HEK293T (cell line): ENCODE results near the gene LRMDA.

Experiments
- CTCF ChIA-PET: fragments of 350-600 bp; formaldehyde crosslinking; extraction: SDS; loops from one replicate; lab custom pipeline; 2021; ENCODE audit warnings: antibody characterized with exemption, inconsistent platforms; lab: Yijun Ruan, JAX
- POLR2A ChIA-PET: fragments of 350-600 bp; formaldehyde crosslinking; extraction: SDS; loops from one replicate; lab custom pipeline; 2020; ENCODE audit warnings: antibody characterized with exemption, inconsistent platforms; lab: Yijun Ruan, JAX
- DNase-seq: peaks from one replicate; pipeline ENCODE4 v3.0.0; 2012; ENCODE audit warnings: mixed read lengths; ENCODE audit errors: extremely low spot score
- ARNT ChIP-seq: fragments of 450-650 bp; IDR thresholded peaks from 2 replicates; pipeline ENCODE4 v1.6.1; 2017; ENCODE audit warnings: mild to moderate bottlenecking
- BHLHE40 ChIP-seq: fragments of 450-650 bp; IDR thresholded peaks from 2 replicates; pipeline ENCODE4 v1.6.1; 2016; ENCODE audit warnings: mild to moderate bottlenecking, moderate library complexity, borderline replicate concordance
- CTBP1 ChIP-seq: fragments of 450-650 bp; IDR thresholded peaks from 2 replicates; pipeline ENCODE4 v1.6.1; 2016; ENCODE audit warnings: borderline replicate concordance
- ELF4 ChIP-seq: fragments of 450-650 bp; IDR thresholded peaks from 2 replicates; pipeline ENCODE4 v1.6.1; 2017; ENCODE audit warnings: antibody characterized with exemption
- FOXA1 ChIP-seq: fragments of 450-650 bp; IDR thresholded peaks from 2 replicates; pipeline ENCODE4 v1.6.1; 2016; ENCODE audit warnings: mild to moderate bottlenecking
- FOXK2 ChIP-seq: fragments of 450-650 bp; IDR thresholded peaks from 2 replicates; pipeline ENCODE4 v1.6.1; 2016; ENCODE audit warnings: mild to moderate bottlenecking
- FOXM1 ChIP-seq: fragments of 450-650 bp; IDR thresholded peaks from 2 replicates; pipeline ENCODE4 v1.6.1; 2017; ENCODE audit warnings: mild to moderate bottlenecking, borderline replicate concordance
- HDGF ChIP-seq: fragments of 450-650 bp; IDR thresholded peaks from 2 replicates; pipeline ENCODE4 v1.6.1; 2017; ENCODE audit warnings: antibody characterized with exemption, borderline replicate concordance
- L3MBTL2 ChIP-seq: fragments of 450-650 bp; conservative IDR thresholded peaks from 2 replicates; pipeline ENCODE4 v1.6.1; 2016; ENCODE audit warnings: mild to moderate bottlenecking
- LEF1 ChIP-seq: fragments of 450-650 bp; IDR thresholded peaks from 2 replicates; pipeline ENCODE4 v1.6.1; 2017; ENCODE audit warnings: mild to moderate bottlenecking, borderline replicate concordance
- NFRKB ChIP-seq: fragments of 450-650 bp; IDR thresholded peaks from 2 replicates; pipeline ENCODE4 v1.6.1; 2016; ENCODE audit warnings: mild to moderate bottlenecking, moderate library complexity
- SP1 ChIP-seq: fragments of 450-650 bp; IDR thresholded peaks from 2 replicates; pipeline ENCODE4 v1.6.1; 2017
- SUZ12 ChIP-seq: fragments of 450-650 bp; IDR thresholded peaks from 2 replicates; pipeline ENCODE4 v1.6.1; 2016; ENCODE audit warnings: mild to moderate bottlenecking
- TARDBP ChIP-seq: fragments of 450-650 bp; IDR thresholded peaks from 2 replicates; pipeline ENCODE4 v1.6.1; 2016
- ZNF384 ChIP-seq: fragments of 450-650 bp; IDR thresholded peaks from 2 replicates; pipeline ENCODE4 v1.6.1; 2016
- TF ChIP-seq, protein P1 (sequence below): fragments of 450-650 bp; IDR thresholded peaks from 2 replicates; pipeline ENCODE4 v1.6.1; 2016

LRMDA gene

DNA sequence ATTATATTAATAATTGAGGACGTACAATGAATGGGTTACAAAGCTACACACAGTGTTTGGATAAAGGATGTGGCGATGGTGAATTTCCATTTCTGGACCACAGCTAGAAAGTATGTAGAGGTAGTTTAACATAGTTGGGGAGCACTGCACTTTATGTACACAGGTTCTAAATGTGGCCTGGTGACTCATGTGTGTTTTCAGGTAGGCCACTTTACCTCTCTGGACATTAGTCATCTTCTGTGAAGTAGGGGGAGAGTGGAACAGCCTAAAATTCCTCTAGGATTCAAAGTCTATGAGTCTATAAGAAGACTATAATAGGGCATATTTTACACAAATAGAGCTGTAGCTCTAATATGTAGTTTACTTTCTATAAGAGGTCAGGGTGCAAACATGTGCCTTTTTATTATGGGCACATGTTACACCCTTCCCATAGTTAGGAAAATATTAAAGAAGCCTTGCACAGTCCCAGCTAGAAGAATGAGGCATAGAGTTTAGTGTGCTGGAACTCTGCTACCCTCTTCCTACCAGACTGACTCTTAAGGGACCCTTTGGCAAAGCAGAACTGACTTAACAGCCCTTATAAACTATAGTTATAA, 594.9 kb downstream of the LRMDA start:
- DNase-seq, result no peak
- CTCF ChIA-PET, result interaction anchor here (1.1 to 2.3 kb wide), 3 partner anchors 10 to 102 kb away, joined by 3 to 7 read pairs (median 7); no protein-coding TSS in a partner anchor
- no peak for TF ChIP-seq FOXM1
- no peak for TF ChIP-seq FOXA1
- no peak for TF ChIP-seq ARNT
- TF ChIP-seq CTBP1, result no peak
- TF ChIP-seq TARDBP, result no peak
- TF ChIP-seq L3MBTL2, result no peak
- TF ChIP-seq NFRKB, result no peak
- no peak for TF ChIP-seq SP1
- TF ChIP-seq BHLHE40, result no peak
- TF ChIP-seq ZNF384, result no peak
- no peak for TF ChIP-seq HDGF
- POLR2A ChIA-PET, result interaction anchor here (1.1 kb wide), 1 partner anchor 17 kb away, joined by 3 read pairs; no protein-coding TSS in a partner anchor

DNA sequence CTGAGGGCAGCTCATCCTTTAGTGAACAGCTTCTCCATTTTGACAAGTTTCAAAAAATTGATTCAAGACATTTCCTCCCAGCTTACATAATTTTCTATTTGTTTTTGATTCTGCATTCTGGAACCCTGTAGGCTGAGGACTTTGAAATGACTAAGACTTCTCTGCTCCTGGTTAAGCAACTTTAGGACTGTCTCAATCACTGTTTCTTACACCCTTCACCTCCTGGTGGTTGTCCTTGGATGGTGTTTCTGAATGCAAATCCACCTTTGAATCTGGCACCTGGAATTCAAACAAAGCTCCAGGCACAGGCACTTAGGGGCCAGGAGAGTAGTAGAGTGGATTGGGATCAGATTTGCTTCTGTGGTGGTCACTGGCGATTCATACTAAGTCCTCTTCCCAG, 595.5 kb downstream of the LRMDA start:
- no peak for DNase-seq
- POLR2A ChIA-PET, result no interaction called here
- CTCF ChIA-PET, result interaction anchor here (1.1 to 2.3 kb wide), 4 partner anchors 9 to 103 kb away, joined by 3 to 7 read pairs (median 5); no protein-coding TSS in a partner anchor
- TF ChIP-seq FOXA1 (no peak), HDGF (no peak), SP1 (no peak), ZNF384 (no peak)
- TF ChIP-seq, protein P1, sequence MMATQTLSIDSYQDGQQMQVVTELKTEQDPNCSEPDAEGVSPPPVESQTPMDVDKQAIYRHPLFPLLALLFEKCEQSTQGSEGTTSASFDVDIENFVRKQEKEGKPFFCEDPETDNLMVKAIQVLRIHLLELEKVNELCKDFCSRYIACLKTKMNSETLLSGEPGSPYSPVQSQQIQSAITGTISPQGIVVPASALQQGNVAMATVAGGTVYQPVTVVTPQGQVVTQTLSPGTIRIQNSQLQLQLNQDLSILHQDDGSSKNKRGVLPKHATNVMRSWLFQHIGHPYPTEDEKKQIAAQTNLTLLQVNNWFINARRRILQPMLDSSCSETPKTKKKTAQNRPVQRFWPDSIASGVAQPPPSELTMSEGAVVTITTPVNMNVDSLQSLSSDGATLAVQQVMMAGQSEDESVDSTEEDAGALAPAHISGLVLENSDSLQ, result no peak

DNA sequence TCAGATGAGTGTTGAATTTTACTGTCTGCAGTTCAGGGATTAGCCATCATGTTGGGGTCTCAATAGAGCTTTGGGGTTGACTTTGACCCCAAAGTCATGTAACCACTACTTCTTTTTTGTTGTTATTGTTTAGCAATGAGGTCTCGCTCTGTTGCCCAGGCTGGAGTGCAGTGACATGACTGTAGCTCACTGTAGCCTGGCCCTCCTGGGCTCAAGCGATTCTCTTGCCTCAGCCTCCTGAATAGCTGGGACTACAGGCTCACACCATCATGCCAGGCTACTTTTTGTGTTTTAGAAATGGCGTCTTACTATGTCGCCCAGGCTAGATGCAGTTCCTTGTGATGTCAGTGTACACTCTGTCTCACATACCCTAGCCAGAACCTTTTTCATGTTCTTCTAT, 598.4 kb downstream of the LRMDA start:
- DNase-seq, result no peak
- ChIA-PET POLR2A (no interaction called here), CTCF (interaction anchor here (0.5 to 1.0 kb wide), 3 partner anchors 15 to 643 kb away, joined by 3 read pairs; no protein-coding TSS in a partner anchor)
- TF ChIP-seq ZNF384 (no peak), ARNT (no peak), SUZ12 (no peak)

DNA sequence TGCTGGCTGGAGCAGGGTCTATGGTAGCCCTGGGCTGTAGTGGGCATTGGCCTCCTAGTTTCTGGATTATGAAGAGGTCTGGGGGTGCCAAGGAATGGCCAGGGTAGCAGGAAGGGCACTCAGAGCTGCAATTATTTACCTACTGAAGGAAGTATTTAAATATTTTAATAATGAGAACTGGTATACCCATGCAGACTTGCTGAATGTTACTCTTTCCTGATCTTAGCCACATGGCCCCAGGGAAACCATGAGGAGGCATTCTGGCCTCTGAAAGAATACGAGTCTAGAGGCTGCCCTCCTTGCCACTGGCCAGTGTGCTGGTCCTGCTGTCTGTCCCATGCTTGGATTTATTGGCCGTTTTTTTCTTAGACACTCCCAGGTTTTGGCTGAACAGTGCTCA, 599.7 kb downstream of the LRMDA start:
- CTCF ChIA-PET, result no interaction called here
- no peak for DNase-seq
- TF ChIP-seq CTBP1 (no peak), HDGF (no peak), ARNT (no peak), FOXK2 (no peak)
- TF ChIP-seq, protein P1, result no peak
- POLR2A ChIA-PET, result no interaction called here

DNA sequence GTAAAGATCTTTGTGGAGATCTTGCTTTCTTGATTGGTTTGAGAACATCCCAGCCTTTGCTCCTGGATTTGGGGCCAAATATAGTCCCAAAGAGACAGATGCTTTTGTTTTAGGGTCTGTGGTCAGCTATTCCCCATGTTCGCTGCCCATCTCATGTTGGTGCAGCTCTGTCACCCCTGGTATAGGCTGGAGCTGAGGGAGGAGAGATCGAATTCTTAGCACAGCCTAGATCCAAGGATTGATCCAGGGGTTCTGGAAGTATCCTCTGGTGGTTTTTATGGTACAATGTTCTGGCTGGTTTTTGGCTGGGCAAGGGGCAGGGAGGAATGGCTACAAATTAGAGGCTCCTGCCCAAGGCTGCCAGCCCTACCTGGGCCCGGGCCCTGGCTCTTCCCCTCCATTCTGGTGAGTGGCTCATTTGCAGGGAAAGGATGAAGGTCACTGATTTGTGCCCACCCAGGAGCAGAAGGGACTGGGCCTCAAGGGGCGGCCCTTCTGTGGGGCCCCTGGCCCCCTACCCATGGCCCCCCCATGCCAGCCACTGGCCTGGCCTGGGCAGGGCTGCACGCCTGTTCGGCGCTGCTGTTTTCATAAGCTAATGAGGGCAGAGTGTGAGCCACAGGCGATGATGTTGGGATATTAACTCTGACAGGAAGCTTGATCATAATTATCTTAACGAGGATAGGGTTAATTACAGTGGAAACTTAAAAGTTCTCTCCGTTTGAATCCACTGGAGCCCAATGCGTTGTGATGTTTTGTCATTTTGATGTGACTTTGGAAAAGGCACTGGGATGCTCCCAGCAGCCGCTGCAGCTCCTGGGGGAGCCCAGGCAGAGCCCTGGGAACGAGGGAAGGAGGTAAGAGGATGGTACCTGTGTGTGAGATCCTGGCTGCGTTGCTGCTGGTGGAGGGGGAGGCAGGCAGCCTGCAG, 600.6 kb downstream of the LRMDA start:
- POLR2A ChIA-PET, result no interaction called here

DNA sequence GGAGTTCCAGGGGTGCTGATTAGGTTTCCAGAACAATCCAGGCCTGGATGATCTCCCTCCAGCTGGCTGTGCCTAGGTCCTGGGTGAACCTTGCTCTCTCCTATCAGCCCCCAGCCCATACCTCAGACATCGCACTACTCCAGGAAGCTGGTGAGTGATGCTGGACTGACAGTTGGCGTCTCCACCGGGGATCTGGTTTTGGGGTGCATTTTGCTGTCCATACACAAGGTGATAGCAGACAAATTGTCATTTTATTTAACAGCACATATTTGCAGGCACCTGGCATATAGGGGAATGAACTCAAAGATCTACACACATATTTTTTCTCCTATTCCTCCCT, 601.2 kb downstream of the LRMDA start:
- ChIA-PET CTCF (no interaction called here), POLR2A (interaction anchor here (0.7 kb wide), 1 partner anchor 84 kb away, joined by 3 read pairs; no protein-coding TSS in a partner anchor)
- DNase-seq, result no peak
- TF ChIP-seq SP1 (no peak), TARDBP (no peak), ARNT (no peak), FOXK2 (no peak), L3MBTL2 (no peak), FOXA1 (no peak), HDGF (no peak), LEF1 (no peak), CTBP1 (no peak), SUZ12 (no peak), ELF4 (no peak), ZNF384 (no peak), FOXM1 (no peak)

More for the DNA sequence above, 600.6 kb downstream of the LRMDA start:
- CTCF ChIA-PET, result no interaction called here
- TF ChIP-seq ZNF384 (no peak), SUZ12 (no peak), FOXM1 (no peak), BHLHE40 (no peak), LEF1 (no peak), L3MBTL2 (no peak)
- TF ChIP-seq, protein P1, result no peak
- no peak for DNase-seq
